GM20431 (cell line): ENCODE measurements around the gene KRT77.
"Not testable (repeated sequence)": the region's sequence is repeated elsewhere in the genome, so short reads cannot be mapped to it uniquely, and the experiment has no call there.

Experiments
- in situ Hi-C: fragments of 300-500 bp; cut with MseI, MboI; formaldehyde crosslinking; loops from one replicate; pipeline ENCODE4 v1.15.0; 2020; ENCODE audit warnings: low sequenced_read_pairs; ENCODE audit not compliant: unreplicated experiment

KRT77 gene

GRCh38 chr12:52681526-52682380, 21.6 kb downstream of the KRT77 start:
- in situ Hi-C loops, result no loop called here

- in situ Hi-C loops, result no loop called here
These were observed 23.0 kb downstream of the KRT77 start, which contains the start of gene KRT1 for GRCh38 chr12:52680363-52680762. KRT1 (minus strand) TSS chr12:52680407; CDS start chr12:52680348, 59 bp downstream.

GRCh38 chr12:52679875-52680274, 23.4 kb downstream of the KRT77 start:
- in situ Hi-C loops, result no loop called here

GRCh38 chr12:52677671-52678070, 25.7 kb downstream of the KRT77 start:
- in situ Hi-C loops, result no loop called here

GRCh38 chr12:52677126-52677525, 26.2 kb downstream of the KRT77 start:
- in situ Hi-C loops, result no loop called here

GRCh38 chr12:52676163-52676562, 27.2 kb downstream of the KRT77 start:
- in situ Hi-C loops, result no loop called here

- in situ Hi-C loops, result no loop called here
These were observed 28.0 kb downstream of the KRT77 start for GRCh38 chr12:52675301-52675701.

GRCh38 chr12:52674433-52674775, 28.9 kb downstream of the KRT77 start:
- in situ Hi-C loops, result no loop called here

GRCh38 chr12:52673713-52674432, 29.5 kb downstream of the KRT77 start:
- in situ Hi-C loops, result no loop called here

- in situ Hi-C loops, result no loop called here
These were observed 30.1 kb downstream of the KRT77 start for GRCh38 chr12:52673217-52673616.

GRCh38 chr12:52672321-52672933, 30.9 kb downstream of the KRT77 start:
- in situ Hi-C loops, result no loop called here

GRCh38 chr12:52670961-52671360, 32.4 kb downstream of the KRT77 start:
- in situ Hi-C loops, result no loop called here

- in situ Hi-C loops, result no loop called here
These were observed 32.8 kb downstream of the KRT77 start for GRCh38 chr12:52670506-52670905.

GRCh38 chr12:52669941-52670340, 33.4 kb downstream of the KRT77 start:
- in situ Hi-C loops, result not testable (repeated sequence)

GRCh38 chr12:52669426-52669825, 33.9 kb downstream of the KRT77 start:
- in situ Hi-C loops, result no loop called here

GRCh38 chr12:52667931-52668330, 35.4 kb downstream of the KRT77 start:
- in situ Hi-C loops, result no loop called here

GRCh38 chr12:52667509-52667908, 35.8 kb downstream of the KRT77 start:
- in situ Hi-C loops, result no loop called here

- in situ Hi-C loops, result no loop called here
These were observed 36.9 kb downstream of the KRT77 start for GRCh38 chr12:52666471-52666870.

- in situ Hi-C loops, result no loop called here
These were observed 39.9 kb downstream of the KRT77 start for GRCh38 chr12:52663420-52663819.

GRCh38 chr12:52662918-52663229, 40.5 kb downstream of the KRT77 start:
- in situ Hi-C loops, result no loop called here
